Measurements from ENCODE around the gene FGF14. TPM values are rescaled to one million over a fixed set of nuclear protein-coding genes. Genes with fewer than 3 reads are reported as not detected.

The FGF14 gene
- total and polyA plus RNA-seq, 2 donors (not counting 1 experiment from before 2014, with no cell fraction given), result under 0.01 TPM; not detected in 1

- Mint-ChIP-seq H3K9me3 (ENCODE audit: insufficient read depth) (no peaks in the 10 kb centered on the region), H3K27ac (no peak overlapping the region), H3K4me1 (no peaks in the 10 kb centered on the region), H3K27me3 (peaks cover 4% of the 10 kb centered on the region), H3K4me3 (no peak overlapping the region)
- Histone ChIP-seq H3K36me3 (replicated peaks in 1 of 2; ENCODE audit: control extremely low read depth in 1 of 2, control insufficient read depth in 1 of 2, extremely low read depth in 1 of 2, insufficient read depth in 2 of 2, low read length in 1 of 2) (no peaks in the 10 kb centered on the region), H3K79me2 (ENCODE audit: control insufficient read depth, insufficient read depth, low read length) (no peaks in the 10 kb centered on the region), H3K27me3 (replicated peaks in 1 of 4; ENCODE audit: control extremely low read depth in 1 of 4, control insufficient read depth in 3 of 4, insufficient read depth in 4 of 4, low read length in 3 of 4) (no peaks in the 10 kb centered on the region), H4K20me1 (ENCODE audit: control insufficient read depth, insufficient read depth, low read length, poor library complexity, severe bottlenecking) (no peaks in the 10 kb centered on the region), H3K4me3 (ENCODE audit: control extremely low read depth in 1 of 5, extremely low read depth in 1 of 5, insufficient read depth in 1 of 5, low read depth in 2 of 5, low read length in 4 of 5) (no peak overlapping the region), H2AFZ (ENCODE audit: insufficient read depth, low read depth, low read length, poor library complexity, severe bottlenecking) (no peak overlapping the region), H3K9ac (ENCODE audit: low read length) (no peak overlapping the region), H3K9me3 (ENCODE audit: control extremely low read depth in 1 of 3, control insufficient read depth in 2 of 3, insufficient read depth in 1 of 3, low read length in 2 of 3) (no peaks in the 10 kb centered on the region), H3K4me1 (ENCODE audit: control insufficient read depth in 2 of 2, insufficient read depth in 2 of 2, low read length in 2 of 2) (no peaks in the 10 kb centered on the region), H3K4me2 (replicated peaks; ENCODE audit: low read depth, low read length, poor library complexity, severe bottlenecking) (no peak overlapping the region), H3K27ac (ENCODE audit: low read length in 2 of 2) (no peak overlapping the region)
- TF ChIP-seq CTCF (IDR thresholded peaks at IDR 0.05), result no peak
- TF ChIP-seq EZH2 (IDR thresholded peaks at IDR 0.05; ENCODE audit: borderline replicate concordance, insufficient read depth, low read depth, low read length, poor library complexity, severe bottlenecking), result no peak
- intact Hi-C loops (cut with micrococcal nuclease), result no loop called here
- WGBS (ENCODE audit: insufficient coverage), result no CpG with 5 or more reads among the region's 2 CpGs
- CTCF ChIA-PET, result no interaction called here
- no peak for ATAC-seq (ENCODE audit: low read depth)
- POLR2A ChIA-PET, result no interaction called here
- no peak for DNase-seq
Observed at GRCh38 chr13:102326381-102327118, 75.3 kb downstream of the FGF14 start.

DNA sequence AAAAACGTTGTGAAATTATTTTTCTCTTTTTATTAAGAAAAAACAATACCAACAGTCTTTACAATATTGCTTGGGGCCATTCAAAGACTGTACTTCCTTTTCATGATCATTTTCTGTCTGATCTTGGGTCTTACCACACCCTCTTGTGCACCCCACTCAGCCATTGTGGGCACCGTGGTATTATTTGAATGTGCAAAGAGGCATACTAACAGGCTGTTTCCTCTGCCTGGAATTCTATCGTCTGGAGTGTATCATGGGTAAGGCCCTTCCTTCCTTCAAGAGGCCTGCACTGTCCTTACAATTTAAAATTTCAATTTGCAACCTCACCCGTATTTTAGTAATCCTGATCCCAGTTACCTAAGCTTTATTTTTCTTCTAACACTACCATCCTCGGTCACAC is 76.5 kb downstream of the FGF14 start:
- H3K4me1 ChIP-seq (ENCODE audit: control insufficient read depth in 2 of 2, insufficient read depth in 2 of 2, low read length in 2 of 2), result no peaks in the 10 kb centered on the region
- H3K27ac ChIP-seq (ENCODE audit: low read length in 2 of 2), result no peak overlapping the region
- H3K4me1 Mint-ChIP-seq, result no peaks in the 10 kb centered on the region
- no peaks in the 10 kb centered on the region for H3K9me3 ChIP-seq (ENCODE audit: control extremely low read depth in 1 of 3, control insufficient read depth in 2 of 3, insufficient read depth in 1 of 3, low read length in 2 of 3)
- intact Hi-C loops (cut with micrococcal nuclease), result no loop called here
- no peaks in the 10 kb centered on the region for H3K79me2 ChIP-seq (ENCODE audit: control insufficient read depth, insufficient read depth, low read length)
- no peaks in the 10 kb centered on the region for H3K36me3 ChIP-seq (replicated peaks in 1 of 2; ENCODE audit: control extremely low read depth in 1 of 2, control insufficient read depth in 1 of 2, extremely low read depth in 1 of 2, insufficient read depth in 2 of 2, low read length in 1 of 2)
- ChIA-PET CTCF (no interaction called here), POLR2A (no interaction called here)
- ATAC-seq (ENCODE audit: low read depth), result no peak
- H3K4me3 ChIP-seq (ENCODE audit: control extremely low read depth in 1 of 5, extremely low read depth in 1 of 5, insufficient read depth in 1 of 5, low read depth in 2 of 5, low read length in 4 of 5), result no peak overlapping the region
- H3K9ac ChIP-seq (ENCODE audit: low read length), result no peak overlapping the region
- no peak overlapping the region for H3K4me3 Mint-ChIP-seq
- TF ChIP-seq CTCF (IDR thresholded peaks at IDR 0.05) (no peak), EZH2 (IDR thresholded peaks at IDR 0.05; ENCODE audit: borderline replicate concordance, insufficient read depth, low read depth, low read length, poor library complexity, severe bottlenecking) (no peak)
- no peaks in the 10 kb centered on the region for H3K9me3 Mint-ChIP-seq (ENCODE audit: insufficient read depth)
- no peak overlapping the region for H3K4me2 ChIP-seq (replicated peaks; ENCODE audit: low read depth, low read length, poor library complexity, severe bottlenecking)
- H3K27me3 ChIP-seq (replicated peaks in 1 of 4; ENCODE audit: control extremely low read depth in 1 of 4, control insufficient read depth in 3 of 4, insufficient read depth in 4 of 4, low read length in 3 of 4), result no peaks in the 10 kb centered on the region
- no peak overlapping the region for H2AFZ ChIP-seq (ENCODE audit: insufficient read depth, low read depth, low read length, poor library complexity, severe bottlenecking)
- no peak overlapping the region for H3K27ac Mint-ChIP-seq
- 85% methylated on average over 3 of the region's 5 CpGs for WGBS (ENCODE audit: insufficient coverage)
- no peaks in the 10 kb centered on the region for H4K20me1 ChIP-seq (ENCODE audit: control insufficient read depth, insufficient read depth, low read length, poor library complexity, severe bottlenecking)
- no peaks in the 10 kb centered on the region for H3K27me3 Mint-ChIP-seq
- DNase-seq, result no peak

All from B cell (primary cell).